Forelimb muscle (tissue), 1 donor: ENCODE data around the gene MANSC1. TPM values are rescaled to one million over a fixed set of nuclear protein-coding genes. Genes with fewer than 3 reads are reported as not detected.
"Not testable (repeated sequence)": the region's sequence is repeated elsewhere in the genome, so short reads cannot be mapped to it uniquely, and the experiment has no call there.

ENCODE experiments used
- DNase-seq: peaks from one replicate; pipeline ENCODE4 v3.0.0-alpha.2; 2013; ENCODE audit warnings: low read depth
- polyA plus RNA-seq: library from polyadenylated mRNA; unstranded; fragments of 120-200 nt; gene quantifications from one replicate; pipeline ENCODE4 v1.2.1, GENCODE V29; 2013; ENCODE audit not compliant: insufficient read length

Gene MANSC1
- polyA plus RNA-seq, 1 donor, result 8.6 TPM

- no peak for DNase-seq
Observed at GRCh38 chr12:12326262-12326661, 23.8 kb downstream of the MANSC1 start.

GRCh38 chr12:12323591-12323990 lies 26.5 kb downstream of the MANSC1 start:
- DNase-seq, result no peak

- DNase-seq, result no peak
Observed at GRCh38 chr12:12323118-12323517, 26.9 kb downstream of the MANSC1 start.

DNA sequence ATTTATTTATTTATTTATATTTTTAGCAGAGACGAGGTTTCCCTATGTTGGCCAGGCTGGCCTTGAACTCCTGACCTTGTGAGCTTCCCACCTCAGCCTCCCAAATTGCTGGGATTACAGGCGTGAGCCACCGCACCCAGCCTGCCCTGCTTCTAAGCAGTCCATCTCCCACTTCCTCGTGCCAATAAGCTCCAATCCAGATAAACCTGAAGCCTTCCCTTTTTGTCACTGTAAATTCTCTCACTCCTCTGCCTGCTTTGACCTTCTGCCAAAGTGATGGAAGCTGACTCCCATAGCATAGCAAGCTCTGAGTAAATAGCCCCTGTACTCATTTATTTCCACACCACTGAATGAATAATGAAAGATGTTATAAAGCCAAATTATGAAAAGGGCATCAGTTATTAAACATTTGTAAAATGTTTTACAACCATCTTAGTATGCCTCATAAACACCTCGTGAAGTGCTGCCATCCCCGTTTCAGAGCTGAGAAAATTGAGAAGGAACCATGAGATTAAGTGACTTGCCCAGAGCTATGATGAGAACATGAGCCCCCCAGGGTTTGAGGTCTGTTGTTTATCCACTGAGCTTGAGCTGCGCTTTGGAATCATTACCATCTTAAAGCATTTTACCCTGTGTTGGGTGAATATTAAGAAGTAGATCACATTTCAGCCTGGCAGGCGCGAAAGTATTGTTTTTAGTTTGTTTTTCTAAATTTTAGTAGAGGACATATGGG lies 30.4 kb downstream of the MANSC1 start:
- DNase-seq, result no peak

- no peak for DNase-seq
Observed at GRCh38 chr12:12315838-12316237, 34.2 kb downstream of the MANSC1 start.

GRCh38 chr12:12310695-12311094 lies 39.3 kb downstream of the MANSC1 start:
- not testable (repeated sequence) for DNase-seq

GRCh38 chr12:12305568-12306300 lies 44.3 kb downstream of the MANSC1 start:
- no peak for DNase-seq

DNA sequence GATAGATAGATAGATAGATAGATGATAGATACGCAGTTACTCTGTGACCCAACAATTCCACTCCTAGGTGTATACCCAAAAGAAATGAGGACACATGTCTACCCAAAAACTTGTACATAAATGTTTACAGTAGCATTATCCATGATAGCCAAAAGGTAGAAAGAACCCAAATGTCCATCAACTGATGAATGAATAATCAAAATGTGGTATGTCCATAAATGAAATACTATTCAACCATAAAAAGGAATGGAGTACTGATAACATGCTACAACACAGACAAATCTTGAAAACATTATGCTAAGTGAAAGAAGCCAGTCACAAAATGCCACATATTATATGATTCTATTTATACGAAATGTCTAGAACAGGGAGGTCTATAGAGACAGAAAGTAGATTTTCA lies 47.1 kb downstream of the MANSC1 start:
- no peak for DNase-seq

DNA sequence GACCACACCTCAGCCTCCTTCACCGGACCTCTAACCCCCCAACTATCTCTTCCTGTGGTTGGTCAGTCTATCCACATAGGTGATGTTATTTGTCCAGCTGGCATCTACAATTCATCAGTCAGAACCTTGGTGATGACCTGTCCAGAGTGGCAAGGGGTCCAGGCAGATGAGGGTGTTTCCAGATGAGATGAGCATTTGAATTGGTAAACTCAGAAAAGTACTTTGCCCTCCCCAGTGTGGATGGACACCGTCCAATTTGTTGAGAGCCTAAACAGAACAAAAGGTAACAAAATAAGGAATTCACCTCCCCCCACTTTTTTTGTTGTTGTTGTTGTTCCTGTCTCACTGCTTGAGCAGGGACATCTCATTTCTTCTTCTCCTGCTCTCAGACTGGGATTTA lies 48.9 kb downstream of the MANSC1 start:
- no peak for DNase-seq

DNA sequence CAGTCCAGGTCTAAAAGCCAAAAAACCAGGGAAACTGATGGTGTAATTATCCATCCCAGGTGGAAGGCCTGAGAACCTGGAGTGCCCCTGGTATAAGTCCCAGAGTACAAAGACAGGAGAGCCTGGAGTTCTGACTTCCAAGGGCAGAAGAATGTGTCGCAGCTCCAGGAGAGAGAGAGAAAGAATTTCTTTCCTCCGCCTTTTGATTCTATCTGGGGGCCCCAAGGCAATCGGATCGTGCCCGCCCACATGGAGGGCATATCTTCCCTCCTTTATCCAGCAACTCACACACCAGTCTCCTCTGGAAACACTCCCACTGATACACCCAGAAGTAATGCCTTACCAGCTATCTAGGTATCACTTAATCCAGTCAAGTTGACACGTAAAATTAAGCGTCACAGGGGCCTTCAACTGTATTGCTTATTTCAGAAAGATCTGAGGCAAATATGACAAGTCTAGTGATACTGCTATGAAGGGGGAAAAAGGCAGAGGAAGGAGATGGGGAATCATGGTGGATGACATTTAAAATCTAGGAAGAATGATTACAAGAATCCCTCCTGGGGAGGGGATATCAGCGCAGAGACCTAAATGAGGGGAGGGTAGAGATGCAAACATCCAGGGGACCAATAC lies 52.7 kb downstream of the MANSC1 start:
- DNase-seq, result no peak

- DNase-seq, result no peak
Observed at GRCh38 chr12:12294215-12295005, 55.6 kb downstream of the MANSC1 start.

- no peak for DNase-seq
Observed at GRCh38 chr12:12290206-12290605, 59.8 kb downstream of the MANSC1 start.

GRCh38 chr12:12286441-12286840 lies 63.6 kb downstream of the MANSC1 start:
- DNase-seq, result no peak

DNA sequence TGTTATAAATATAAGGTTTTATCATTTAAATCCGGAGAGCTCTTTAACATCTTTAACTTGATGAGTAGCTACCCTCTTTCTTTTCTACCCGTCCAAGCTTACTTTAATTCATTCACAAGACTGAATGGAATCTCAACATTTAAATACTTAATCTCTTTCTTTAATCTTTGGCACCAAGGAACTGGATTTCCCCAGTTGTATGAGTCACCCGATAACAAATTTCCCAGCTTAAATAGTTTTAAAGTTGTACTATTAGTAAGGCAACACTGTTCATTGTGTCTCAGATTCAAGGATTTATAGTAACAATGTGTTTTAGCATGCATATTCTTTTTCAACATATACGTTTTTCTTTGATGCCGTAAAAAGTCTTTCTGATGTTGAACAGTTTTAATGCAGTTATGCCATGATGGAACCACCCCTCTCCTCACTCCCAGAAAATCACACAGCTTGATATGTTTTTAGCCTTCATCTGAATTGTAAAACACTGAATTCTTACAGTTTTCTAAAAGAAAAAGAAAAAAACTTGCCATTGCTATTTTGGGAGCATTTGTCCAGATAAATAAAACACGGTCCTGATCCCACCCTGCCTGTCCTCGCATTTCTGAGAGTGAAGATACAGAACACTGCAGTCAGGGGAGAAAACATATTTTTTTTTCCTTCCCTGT lies 67.1 kb downstream of the MANSC1 start:
- DNase-seq, result no peak

DNA sequence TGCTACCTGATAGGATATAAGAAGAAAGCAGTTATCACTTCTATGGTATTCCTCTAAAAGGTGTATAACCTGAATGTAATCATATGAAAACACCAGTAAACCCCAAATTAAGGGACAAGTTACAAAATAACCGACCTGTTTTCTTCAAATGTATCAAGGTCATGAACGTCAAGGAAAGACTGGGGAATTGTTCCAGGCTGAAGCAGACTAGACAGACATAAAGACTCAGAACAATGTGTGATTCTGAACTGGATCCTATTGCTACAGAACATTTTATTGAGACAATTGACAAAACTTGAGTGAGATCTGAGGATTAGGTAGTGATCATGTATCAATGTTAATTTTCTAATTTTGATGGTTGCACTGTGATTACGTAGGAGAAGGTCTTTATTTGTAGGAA lies 67.8 kb downstream of the MANSC1 start:
- DNase-seq, result no peak

- no peak for DNase-seq
Observed at GRCh38 chr12:12281134-12281533, 68.9 kb downstream of the MANSC1 start.

GRCh38 chr12:12278899-12279298 lies 71.1 kb downstream of the MANSC1 start:
- DNase-seq, result no peak
